Stimulated activated CD4-positive, alpha-beta T cell treated with anti-CD3 and anti-CD28 coated beads, Interleukin-4, amount 100 ng/mL, for 48 hours (primary cell): ENCODE results near the gene RPL22L1.
"Not testable (repeated sequence)": the region's sequence is repeated elsewhere in the genome, so short reads cannot be mapped to it uniquely, and the experiment has no call there.

Source experiments
- DNase-seq, 2 donors: peaks; one replicate each; pipeline ENCODE4 v3.0.0-alpha.2; 2020; ENCODE audit warnings: low read depth in 2 of 2

Gene RPL22L1

GRCh38 chr3:170869645-170870593 lies at the start of gene RPL22L1:
Gene RPL22L1, minus strand, starts transcription at chr3:170870195. Its CDS starts 28 bp downstream, at chr3:170870167.
- DNase-seq, result peak; percentile 86 to 90

DNA sequence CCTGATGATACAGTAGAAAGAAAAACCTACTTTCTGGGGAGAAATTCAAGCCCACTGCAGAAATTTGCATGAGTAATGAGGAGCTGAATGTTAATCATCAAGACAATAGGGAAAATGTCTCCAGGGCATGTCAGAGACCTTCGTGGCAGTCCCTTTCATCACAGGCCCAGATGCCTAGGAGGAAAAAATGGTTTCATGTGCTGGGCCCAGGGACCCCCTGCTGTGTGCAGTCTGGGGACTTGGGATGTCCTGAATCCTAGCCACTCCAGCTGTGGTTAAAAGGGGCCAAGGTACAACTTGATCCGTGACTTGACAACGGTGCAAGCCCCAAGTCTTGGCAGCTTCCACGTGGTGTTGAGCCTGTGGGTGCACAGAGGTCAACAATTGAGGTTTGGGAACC lies 48.7 kb upstream of the RPL22L1 start:
- no peak for DNase-seq

DNA sequence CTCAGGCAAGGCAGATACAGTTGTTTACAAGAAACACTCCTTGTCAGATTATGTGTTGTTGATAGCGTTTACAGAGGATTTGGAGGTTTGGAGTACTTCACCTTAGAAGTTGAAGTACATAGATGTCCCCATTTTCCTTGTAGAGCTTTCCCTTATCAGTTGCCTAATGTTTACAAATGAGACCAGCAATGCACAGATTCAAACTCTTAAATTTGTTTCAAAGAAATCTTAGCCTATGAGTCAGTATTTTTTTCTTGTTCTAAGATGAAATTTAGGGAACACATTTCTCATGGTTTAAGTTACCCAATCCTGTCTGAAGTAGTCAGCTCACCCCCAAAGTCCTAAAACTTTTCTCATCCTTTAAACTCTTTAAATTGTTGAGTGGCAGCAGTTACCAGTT lies 44.7 kb upstream of the RPL22L1 start:
- DNase-seq, result no peak

DNA sequence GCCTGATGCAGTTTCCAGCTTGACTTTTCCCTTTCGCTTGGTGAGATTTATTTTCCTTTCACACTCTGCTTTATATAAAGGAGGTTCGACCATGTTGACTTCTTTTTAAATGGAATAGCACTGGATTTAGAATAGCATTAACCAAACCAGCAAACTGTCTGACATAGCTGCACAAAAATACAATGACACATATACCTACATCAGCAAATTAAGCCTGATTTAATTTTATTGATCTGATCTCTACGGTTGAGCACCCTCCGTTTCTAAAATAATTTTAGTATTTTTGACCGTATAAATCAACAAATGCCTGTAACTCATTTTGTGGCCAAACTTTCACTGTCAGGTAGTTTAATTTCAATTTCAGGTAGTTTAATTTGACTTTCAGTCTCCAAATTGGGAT lies 44.2 kb upstream of the RPL22L1 start:
- DNase-seq, result no peak

DNA sequence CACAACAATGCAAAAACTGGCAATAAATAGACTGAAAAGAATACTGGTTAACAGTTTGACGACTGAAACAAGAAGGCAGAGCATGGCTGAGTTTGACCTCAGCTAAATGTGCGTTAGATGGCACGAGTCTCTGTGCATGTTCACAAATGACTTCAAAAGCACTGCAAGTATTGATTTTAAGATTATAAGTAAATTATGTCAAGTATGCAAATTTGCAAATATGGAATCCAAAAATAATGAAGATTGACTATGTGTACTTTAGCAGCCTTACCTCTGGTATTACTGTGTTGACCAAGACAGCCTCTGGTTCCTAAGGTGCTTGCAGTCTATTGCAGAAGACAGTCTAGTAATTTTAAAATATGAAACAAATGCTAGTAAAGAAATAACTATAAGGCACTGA lies 41.1 kb upstream of the RPL22L1 start:
- DNase-seq, result no peak

- DNase-seq, result no peak
Observed at GRCh38 chr3:170910542-170910941, 40.5 kb upstream of the RPL22L1 start.

GRCh38 chr3:170909129-170909903 lies 39.3 kb upstream of the RPL22L1 start:
- DNase-seq, result no peak

- peak; percentile 92 to 97 for DNase-seq
Observed at GRCh38 chr3:170908235-170909116, 38.5 kb upstream of the RPL22L1 start, which contains the start of gene EIF5A2. Gene EIF5A2, minus strand, starts transcription at chr3:170908637. Its CDS starts 831 bp downstream, at chr3:170907806.

- DNase-seq, result no peak
Observed at GRCh38 chr3:170907637-170908234, 37.7 kb upstream of the RPL22L1 start.

GRCh38 chr3:170905862-170906261 lies 35.9 kb upstream of the RPL22L1 start:
- no peak for DNase-seq

DNA sequence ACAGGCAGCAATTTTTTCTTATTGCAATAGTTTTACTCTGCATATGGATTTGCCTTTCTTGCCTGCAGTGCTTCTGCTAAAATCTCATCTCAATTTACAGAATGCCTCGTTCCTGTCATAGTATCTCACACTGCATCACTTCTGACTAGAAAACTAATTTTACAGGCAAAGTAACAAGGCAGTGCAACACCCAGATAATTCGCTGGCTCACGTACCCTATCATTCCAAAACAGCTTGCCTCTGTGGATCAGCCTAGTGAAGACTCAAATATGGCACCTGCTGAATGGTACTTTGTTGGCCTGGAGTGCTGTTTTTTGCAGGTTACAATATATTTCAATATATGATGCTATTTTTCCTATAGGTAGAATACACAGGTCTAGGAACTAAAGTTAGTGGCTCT lies 33.1 kb upstream of the RPL22L1 start:
- no peak for DNase-seq

- no peak for DNase-seq
Observed at GRCh38 chr3:170899455-170899854, 29.5 kb upstream of the RPL22L1 start.

- DNase-seq, result no peak
Observed at GRCh38 chr3:170897978-170898377, 28.0 kb upstream of the RPL22L1 start.

DNA sequence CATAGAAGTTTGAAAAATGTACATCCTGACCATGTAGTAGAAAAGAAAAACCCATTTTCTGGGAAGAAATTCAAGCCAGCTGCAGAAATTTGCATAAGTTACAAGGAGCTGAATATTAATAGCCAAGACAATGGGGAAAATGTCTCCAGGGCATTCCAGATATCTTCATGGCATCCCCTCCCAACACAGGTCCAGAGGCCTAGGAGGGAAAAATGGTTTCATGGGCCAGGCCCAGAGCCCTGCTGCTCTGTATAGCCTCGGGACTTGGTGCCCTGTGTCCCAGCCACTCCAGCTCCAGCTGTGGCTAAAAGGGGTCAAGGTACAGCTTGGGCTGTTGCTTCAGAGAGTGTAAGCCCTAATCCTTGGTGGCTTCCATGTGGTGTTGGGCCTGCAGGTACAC lies 27.2 kb upstream of the RPL22L1 start:
- DNase-seq, result not testable (repeated sequence)

DNA sequence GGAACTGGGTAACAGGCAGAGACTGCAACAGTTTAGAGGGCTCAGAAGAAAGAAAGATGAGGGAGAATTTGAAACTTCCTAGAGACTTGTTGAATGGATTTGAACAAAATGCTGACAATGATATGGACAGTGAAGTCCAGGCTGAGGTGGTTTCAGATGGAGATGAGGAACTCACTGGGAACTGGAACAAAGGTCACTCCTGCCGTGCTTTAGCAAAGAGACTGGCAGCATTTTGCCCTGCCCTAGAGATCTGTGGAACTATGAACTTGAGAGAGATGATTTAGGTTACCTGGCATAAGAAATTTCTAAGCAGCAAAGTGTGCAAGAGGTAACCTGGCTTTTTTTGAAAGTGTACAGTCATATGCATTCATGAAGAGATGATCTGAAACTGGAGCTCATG lies 26.8 kb upstream of the RPL22L1 start:
- DNase-seq, result no peak

GRCh38 chr3:170896333-170896732 lies 26.3 kb upstream of the RPL22L1 start:
- DNase-seq, result not testable (repeated sequence)

DNA sequence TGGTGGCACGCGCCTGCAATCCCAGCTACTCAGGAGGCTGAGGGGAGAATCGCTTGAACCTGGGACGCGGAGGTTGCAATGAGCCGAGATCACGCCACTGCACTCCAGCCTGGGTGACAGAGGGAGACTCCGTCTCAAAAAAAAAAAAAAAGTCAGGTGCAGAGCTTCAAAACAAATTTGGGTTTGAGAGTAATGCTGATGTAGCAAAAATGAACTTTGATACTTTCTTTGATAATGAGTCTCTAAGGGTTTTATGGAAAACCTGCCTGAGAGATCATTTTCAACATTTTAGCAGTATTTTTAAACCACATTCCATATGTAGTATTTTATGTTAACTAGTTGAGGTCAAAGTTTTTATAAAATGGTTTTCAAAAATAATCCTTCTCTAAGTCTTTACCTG lies 23.9 kb upstream of the RPL22L1 start:
- DNase-seq, result no peak

DNA sequence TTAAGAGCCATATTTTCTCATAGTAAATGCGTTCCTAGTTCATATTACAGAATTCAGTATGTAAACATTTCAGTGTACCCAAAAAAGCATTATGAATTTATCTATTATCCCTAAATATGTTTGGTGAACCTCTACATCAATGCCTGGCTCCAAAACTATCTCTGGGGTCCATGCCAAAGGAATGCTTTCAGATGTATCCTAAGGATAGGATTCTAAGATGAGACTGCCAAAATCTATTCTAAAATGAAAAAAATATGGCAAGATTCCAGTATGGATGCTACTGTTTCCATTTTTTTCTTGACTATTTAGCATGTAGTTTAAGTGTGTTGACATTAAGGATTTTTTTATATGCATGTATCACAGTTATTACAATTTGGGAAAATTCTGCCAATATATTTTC lies 19.6 kb upstream of the RPL22L1 start:
- no peak for DNase-seq

DNA sequence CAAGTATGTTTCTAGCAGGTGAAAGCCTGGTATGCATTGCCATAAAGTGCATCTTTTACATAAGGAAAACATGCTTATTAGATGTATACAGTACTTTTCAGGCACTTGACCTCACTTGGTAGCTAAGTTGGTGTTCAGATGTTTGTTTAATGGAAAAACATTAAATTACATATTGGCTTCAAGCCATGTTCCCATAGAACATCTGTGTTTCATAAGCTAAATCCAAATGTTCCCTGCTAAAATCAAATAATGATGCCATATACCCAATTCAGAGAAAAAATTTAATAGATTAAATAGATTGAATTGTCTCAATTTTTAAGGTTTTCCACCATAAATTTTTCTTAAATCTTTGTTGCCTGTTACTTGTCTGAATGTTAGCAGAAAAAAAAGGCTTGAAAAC lies 19.1 kb upstream of the RPL22L1 start:
- no peak for DNase-seq

DNA sequence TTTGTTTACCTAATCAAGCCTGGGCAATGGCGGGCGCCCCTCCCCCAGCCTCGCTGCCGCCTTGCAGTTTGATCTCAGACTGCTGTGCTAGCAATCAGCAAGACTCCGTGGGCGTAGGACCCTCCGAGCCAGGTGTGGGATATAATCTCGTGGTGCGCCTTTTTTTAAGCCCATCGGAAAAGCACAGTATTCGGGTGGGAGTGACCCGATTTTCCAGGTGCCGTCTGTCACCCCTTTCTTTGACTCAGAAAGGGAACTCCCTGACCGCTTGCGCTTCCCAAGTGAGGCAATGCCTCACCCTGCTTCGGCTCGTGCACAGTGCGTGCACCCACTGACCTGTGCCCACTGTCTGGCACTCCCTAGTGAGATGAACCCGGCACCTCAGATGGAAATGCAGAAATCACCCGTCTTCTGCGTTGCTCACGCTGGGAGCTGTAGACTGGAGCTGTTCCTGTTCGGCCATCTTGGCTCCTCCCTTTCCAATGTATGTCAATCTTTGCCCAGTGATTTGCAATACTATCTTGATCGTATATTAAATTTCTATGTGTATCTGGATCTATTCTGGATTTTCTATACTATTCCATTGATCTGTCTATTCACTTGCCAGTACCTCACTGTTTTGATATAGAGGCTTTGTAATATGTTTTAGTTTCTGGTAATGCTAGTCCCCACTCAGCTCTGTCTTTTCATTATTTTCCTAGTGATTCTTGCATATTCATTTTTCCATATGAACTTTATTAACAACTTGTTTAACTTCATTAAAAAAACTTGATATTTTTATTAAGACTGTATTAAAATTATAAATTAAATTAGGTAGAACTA lies 14.3 kb upstream of the RPL22L1 start:
- DNase-seq, result not testable (repeated sequence)
